ENCODE results near the gene SWAP70.
"Not testable (repeated sequence)": the region's sequence is repeated elsewhere in the genome, so short reads cannot be mapped to it uniquely, and the experiment has no call there.

Gene SWAP70

DNA sequence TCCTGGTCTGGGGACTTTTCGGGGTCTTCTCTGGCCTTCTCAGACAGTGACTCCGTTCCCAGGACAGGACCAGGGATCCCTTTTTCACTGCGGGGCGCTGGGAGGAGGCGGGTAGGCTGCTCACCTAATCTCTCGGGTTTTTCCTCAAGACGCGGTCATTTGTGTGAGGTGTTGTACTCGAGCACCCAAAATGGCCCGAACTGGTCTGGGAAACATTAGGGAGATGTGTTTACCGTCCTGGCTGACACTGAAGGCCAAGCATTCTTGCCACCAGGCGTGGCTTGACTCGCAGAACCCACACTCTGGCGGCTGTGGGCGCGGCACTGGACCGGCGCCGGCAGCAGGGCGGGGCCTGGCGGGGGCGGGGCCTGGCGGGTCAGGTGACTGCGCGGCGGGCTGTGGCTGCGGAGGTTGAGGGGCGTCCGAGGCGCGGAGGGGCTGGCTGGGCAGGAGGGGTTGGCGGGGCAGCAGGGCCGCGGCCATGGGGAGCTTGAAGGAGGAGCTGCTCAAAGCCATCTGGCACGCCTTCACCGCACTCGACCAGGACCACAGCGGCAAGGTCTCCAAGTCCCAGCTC, at the start of gene SWAP70:
Gene SWAP70, plus strand, starts transcription at position 379 of the 577 bp plus-strand sequence. Its CDS starts 103 bp downstream, at position 482.
- peak; percentile 81 for DNase-seq

DNA sequence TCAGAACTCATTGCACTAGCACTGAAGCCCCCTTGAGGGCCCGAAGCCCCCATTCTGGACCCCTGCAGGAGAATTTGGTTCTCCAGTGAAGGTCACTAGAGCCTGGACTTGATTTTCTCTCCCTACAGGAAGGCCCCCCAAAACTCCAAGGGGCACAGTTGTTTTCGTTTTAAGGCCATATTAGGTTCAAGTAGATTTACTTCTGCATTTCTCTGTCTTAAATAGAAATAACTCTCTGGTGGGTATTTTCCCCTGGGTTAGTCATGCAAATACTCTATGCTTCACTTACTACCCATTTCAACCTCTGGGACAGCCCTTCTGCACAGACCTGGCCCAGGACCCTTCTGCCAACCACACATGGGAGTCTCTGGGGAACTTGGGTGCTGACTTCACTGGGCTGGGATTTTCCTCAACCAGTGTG, 48.8 kb upstream of the SWAP70 start:
- DNase-seq, result no peak

DNA sequence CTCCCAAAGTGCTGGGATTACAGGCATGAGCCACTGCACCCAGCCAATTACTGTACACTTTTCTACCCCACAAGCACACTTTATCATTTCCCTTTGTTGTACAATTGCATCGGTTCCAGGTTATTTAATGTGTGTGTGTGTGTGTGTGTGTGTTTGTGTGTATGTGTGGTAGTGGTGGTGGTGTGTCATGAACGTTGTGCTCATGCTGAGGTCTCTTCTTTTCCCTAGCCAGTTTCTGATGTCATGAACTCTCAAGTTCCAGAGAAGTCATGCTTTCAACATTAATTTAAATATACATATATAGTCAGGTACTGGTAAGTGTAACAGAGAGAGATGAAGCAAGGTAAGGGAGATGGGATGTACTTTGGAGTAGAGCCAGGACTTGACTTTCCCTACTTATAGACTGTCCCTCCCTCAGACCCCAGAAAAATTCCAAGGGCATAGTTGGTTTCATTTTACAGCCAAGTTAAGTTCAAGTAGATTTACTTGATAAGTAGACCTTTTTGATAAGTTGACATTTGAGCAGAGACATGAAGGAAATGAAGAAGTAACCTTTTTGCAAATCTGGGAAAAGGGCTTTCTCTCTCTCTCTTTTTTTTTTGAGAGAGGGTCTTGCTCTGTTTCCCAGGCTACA, 47.7 kb upstream of the SWAP70 start:
- DNase-seq, result no peak

DNA sequence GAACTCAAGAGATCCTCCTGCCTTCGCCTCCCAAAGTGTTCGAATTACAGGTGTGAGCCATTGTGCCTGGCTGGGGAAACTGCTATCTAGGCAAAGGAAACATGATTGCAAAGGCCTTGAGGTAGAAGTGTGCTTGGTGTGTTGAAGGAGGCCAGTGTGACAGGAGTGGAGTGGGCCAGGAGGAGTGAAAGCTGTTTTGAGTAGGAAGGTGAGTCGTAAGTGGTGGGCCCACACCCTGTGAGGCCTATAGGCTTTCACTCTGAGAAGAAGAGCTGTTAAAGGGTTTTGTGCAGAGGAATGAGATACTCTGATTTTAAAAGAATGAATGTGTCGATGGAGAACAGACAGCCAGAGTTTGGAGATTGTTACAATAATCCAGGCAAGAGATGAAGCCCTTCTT, 47.0 kb upstream of the SWAP70 start:
- no peak for DNase-seq

DNA sequence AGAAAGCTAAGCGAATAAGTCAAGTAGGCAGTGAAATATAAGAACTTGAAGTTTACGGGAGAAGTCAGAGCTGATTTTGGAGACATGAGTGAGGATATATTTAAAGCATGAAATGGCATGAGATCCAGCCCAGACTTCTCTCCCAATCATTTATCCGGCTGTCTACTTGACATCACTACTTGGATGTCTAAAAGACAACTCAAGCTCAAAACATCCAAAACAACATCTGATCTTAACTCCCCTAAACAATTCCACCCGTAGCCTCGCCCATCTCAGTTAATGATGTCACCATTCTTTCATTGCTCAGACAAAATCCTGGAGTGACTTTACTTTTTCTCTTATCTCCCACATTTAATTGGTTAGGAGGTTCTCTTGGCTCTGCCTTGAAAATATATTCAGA, 45.9 kb upstream of the SWAP70 start:
- no peak for DNase-seq

DNA sequence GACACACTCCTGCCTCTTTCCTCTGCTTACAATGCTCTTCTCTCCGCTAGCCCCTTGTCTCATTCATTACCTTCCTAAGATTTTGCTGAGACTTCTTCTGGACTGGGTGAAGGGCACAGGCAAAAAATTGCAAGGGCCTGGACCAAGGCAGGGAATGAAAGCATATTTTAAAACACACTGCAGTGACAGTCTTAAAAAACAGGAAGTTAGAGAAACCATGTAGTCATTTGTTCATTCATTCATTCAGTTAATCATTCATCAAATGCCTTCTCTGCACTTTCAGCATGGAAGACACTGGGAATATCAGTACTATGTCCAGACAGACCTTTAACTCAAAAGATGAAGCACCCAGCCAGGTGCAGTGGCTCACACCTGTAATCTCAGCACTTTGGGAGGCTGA, 44.9 kb upstream of the SWAP70 start:
- no peak for DNase-seq

DNA sequence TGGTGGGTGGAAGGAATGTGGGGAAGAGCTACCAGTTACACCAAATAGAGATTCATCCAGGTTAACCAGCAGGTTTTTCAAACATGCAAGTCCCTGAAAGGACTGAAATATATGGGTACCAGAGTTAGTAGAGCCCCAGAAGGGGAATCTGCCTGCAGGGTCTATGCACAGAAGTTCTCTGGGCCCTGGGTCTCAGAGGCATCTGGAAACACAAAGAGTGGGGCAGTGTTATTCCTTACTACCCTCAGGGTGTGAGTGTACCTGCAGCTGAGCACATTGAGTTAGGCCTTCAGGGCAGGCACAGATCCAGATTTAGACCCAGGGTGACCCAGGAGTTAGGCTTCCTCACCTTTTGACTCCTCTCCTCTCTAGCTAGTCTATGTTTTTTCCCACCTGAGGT, 43.9 kb upstream of the SWAP70 start:
- DNase-seq, result no peak

DNA sequence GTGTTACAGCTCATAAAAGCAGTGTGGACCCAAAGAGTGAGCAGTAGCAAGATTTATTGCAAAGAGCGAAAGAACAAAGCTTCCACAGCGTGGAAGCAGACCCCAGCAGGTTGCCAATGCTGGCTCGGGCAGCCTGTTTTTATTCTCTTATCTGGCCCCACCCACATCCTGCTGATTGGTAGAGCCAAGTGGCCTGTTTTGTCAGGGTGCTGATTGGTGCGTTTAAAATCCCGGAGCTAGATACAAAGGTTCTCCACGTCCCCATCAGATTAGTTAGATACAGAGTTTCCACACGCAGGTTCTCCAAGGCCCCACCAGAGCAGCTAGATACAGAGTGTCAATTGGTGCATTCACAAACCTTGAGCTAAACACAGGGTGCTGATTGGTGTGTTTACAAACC, 41.5 kb upstream of the SWAP70 start:
- DNase-seq, result not testable (repeated sequence)

DNA sequence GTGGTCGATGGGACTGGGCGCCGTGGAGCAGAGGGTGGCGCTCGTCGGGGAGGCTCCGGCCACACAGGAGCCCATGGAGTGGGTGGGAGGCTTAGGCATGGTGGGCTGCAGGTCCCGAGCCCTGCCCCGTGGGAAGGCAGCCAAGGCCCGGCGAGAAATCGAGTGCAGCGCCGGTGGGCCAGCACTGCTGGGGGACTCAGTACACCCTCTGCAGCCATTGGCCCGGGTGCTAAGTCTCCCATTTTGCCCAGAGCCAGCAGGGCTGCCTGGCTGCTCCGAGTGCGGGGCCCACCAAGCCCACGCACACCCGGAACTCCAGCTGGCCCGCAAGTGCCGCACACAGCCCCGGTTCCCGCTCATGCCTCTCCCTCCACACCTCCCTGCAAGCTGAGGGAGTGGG, 40.8 kb upstream of the SWAP70 start:
- not testable (repeated sequence) for DNase-seq

DNA sequence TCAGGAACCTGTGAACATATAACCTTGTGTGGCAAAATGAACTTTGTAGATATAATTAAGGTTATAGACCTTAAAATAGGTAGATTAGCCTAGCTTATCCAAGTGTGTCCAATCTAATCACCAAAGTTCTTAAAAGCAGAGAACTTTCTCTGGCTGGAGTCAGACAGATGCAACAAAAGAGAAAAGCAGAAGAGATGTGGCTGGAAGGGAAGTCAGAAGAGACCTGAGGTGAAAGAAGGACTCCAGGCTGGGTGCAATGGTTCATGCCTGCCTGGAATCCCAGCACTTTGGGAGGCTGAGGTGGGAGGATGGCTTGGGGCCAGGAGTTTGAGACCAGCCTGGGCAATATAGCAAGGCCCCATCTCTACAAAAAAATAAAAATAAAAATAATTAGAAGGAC, 39.4 kb upstream of the SWAP70 start:
- DNase-seq, result no peak

DNA sequence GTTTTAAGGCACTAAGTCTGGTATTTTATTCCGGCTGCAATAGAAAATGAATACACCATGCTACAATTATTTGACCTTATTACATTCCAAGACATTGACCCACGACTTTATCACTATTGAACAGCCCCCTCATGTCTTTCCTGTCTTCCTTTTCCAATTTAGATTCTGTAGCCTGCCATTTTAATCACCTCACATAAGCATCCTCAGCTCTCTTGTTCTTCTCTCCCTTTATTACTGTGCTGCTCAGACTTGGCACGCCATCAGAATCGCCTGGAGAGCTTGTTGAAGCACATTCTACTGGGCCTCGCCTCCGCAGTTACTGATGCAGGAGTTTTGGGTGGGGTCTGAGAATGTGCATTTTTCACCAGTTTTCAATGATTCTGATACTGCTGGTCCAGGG, 38.7 kb upstream of the SWAP70 start:
- no peak for DNase-seq

DNA sequence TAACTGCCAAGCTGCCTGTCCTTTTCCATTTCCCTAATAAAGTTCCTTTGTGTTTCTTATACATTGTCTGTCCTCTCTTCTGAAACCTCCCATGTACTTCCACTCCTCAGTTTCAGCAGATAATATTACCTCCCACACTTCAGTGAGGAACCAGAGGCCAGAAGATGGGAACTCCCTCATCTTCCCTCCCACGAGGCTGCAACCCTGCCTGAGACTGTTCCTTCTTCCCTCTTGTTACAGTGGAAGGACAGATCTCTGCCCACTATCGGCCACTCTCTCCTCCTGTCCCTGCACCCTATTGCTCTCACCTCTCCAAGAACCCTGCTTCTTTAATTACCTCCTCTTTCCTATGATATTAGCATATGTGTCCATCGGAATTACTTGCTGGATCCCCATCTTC, 38.1 kb upstream of the SWAP70 start:
- no peak for DNase-seq

DNA sequence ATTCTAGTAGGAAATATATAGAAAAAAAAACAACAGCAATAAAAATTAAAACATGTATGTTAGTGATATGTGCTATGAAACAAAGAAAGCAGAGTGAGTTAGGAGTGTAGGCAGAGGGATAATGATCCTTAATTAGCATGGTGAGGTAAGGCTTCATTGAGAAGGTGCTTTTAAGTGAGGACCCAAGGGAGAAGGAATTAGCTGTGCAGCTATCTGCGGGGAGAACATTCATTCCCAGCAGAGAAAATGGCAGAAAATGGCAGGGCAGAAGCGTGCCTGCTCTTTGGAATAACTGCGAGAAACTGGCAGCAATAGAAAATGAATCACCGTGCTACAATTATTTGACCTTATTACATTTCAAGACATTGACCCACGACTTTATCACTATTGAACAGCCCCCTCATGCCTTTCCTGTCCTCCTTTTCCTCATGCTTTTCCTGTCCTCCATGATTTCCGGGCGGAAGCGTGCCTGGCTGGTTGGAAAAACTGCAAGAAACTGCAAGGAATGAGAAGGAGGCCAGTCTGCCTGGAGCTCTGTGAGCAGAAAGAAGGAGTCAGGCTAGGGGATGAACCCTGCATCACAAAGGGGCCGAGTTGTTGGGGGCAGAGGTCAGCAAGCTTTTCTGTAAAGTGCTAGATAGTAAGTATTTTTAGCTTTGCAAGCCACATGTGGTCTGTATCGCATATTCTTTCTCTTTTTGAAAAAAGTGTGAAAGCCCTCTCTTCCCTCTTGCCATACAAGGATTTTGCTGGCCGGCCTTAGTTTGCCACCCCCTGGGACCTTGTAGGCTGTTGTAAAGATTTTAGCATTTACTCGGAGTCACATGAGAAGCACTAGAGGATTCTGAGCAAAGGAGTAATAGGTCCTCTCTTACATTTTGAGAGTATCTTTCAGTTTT, 37.1 kb upstream of the SWAP70 start:
- no peak for DNase-seq

DNA sequence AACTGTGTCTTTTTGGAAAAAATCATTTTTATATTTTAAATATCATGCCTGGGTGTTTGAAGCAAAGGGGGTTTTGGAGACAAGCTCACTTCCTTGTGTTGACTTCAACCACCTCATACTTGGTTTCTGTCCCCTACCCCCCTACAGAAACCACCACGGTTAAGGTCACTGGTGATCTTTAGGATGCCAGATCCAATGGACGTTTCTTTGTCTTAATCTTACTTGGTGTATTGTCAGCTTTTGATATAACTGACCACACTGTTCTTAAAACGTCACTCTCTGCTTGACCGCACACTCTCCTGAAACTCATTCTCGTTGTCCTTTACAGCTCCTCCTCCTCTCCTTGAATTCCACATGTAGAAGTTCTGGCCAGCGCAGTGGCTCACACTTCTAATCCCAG, 34.8 kb upstream of the SWAP70 start:
- no peak for DNase-seq

DNA sequence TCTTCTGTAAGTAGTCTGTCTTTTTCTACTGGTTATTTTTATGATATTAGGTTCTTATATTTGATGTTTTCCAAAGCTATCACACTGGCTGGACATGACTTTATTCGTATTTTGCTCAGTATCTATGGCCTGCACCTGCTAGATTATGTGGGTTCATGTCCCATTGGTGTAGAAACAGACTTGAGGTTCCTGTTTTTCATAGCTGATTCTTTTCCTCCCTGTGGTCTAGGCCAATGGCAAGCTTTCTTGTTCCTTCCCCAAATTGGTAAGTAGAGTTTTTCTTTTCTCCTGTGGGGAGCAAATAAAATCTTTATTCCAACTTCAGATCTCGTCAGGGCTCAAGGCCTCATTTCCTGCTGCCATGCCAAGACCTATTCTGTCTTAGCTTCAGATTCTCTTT, 30.2 kb upstream of the SWAP70 start:
- DNase-seq, result no peak

DNA sequence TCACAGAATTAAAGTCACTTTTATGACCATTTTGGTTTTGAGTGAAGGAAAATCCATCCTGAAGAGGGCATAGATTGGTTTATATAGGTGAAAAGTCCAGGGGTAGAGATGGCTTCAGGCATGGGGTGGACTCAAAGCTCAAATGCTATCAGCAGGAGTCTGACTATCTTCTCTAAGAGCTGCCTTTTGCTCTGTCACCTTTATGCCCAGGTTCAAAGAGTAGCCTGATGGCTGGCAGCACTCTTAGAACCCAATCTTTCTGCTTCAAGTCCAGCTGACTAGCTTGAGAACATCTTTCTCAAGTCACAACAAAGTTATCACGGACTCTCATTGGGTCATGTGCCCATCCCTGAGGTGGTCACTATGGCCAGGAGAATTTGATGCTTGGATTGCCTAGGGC, 27.2 kb upstream of the SWAP70 start:
- DNase-seq, result no peak

DNA sequence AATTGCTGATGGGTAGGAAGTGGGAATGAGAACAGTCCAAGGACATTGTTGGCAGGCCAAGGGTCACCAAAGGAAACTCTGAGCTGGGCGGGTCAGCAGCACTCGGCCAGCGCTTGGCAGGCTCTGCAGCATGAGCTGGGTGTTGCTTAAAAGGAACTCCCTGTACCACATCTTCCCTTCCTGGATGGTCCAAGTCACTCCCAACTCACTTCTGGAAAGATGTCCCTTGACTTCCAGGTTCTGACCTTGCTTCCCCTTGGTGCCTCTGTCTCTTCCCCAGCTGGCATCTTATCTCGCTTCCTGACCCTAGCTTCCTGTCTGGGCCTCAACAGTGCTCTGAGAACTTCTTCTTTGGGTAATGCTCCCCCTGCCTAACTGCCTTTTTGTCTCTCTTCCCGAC, 24.8 kb upstream of the SWAP70 start:
- DNase-seq, result no peak

DNA sequence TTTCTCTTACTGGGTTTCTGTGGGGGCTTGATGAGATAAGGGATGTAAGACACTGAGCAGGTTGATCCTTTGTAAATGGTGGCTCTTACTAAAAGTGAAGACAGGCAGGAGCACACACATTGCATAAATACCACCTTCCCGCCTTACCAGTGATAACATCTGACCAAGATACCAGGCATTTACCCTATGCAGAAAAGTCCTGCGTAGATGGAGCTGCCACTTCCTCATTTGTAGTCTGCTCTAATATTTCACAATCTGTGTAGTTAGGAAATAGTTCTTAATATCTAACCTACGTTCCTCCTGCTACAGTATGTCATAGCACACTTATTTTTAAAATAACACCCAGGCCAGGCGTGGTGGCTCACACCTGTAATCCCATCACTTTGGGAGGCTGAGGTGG, 23.9 kb upstream of the SWAP70 start:
- no peak for DNase-seq

DNA sequence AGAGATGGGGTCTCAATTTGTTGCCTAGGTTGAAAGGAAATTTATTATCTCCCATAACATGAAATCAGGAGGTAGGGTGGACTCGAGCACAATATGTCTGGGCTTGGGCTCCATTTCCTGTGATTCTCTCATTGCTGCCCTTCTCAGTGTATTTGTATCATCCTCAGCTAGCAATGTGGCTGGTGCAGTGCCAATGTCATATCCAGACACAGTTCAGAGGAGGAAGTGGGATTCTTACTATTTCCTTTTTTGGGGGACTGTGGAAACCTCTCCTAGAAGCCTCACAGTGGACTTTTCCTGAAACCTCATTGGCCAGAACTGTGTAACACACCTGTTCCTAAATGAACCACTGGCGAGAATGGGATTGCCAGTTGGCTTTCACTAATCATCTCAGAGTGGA, 21.0 kb upstream of the SWAP70 start:
- DNase-seq, result no peak

DNA sequence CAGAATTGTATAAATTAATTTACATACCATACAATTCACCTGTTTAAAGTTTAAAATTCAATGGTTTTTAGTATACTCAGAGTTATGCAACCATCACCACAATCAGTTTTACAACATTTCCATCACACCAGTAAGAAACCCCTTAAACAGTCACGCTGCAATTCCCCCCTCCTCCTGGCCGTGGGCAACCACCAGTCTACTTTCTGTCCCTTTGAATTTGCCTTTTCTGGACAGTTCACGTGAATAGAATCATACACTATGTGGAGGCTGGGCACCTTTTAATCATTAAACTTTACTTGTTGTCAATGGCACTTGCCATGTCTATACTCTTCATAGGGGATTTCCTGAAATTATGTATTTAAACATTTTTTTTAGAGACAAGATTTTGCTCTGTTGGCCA, 20.1 kb upstream of the SWAP70 start:
- no peak for DNase-seq

DNA sequence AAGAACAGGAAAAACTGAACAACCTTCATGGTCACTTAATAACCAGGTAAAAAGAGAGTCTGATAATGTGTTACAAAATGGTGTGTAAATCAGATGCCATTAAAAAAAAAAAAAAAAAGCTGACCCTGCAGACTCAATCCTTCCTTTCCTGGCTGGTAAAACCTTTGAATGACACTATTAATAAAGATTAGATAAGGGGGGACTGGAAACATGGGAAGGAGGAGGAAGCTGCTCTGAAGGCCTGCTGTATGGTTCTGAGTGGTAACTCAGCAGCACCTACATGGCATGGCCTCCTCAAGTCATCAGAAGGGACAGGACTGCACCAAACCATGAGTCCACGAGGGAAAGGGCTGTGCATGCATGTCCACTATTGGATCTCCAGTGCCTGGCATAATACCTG, 18.0 kb upstream of the SWAP70 start:
- DNase-seq, result no peak

DNA sequence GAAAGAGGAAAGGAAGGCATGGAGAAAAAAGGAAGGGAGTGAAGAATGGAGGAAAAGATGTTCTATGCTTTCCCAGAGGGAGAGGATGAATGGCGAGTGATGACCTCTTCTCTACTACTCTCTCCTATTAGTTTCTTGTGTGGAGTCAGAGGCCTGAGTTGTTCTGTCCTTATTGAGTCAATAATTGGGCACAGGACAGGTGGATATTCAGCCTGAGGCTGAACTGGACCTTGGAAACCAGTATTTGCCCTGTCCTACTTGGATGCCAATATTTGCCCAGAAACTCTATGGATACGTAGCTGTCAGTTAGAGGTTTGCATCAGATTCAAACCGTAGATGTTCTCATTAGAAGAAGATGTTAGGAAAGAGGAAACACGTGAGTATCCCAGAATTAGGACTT, 17.6 kb upstream of the SWAP70 start:
- DNase-seq, result no peak

DNA sequence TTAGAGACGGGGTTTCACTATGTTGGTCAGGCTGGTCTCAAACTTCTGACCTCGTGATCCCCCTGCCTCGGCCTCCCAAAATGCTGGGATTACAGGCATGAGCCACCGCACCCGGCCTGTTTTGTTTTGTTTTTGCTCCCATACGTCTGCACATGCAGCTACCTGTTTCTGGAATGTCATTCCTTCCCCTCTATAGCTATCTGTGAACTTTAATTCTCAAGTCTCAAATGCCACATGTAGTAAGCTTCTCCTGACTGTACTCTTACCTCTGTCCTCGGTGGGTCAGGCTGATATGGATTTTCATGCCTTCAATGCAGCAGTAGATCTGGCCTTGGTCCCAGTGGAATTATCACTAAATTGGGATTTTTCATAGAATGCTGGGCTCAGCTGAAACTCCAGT, 12.4 kb upstream of the SWAP70 start:
- DNase-seq, result no peak

Measured in activated naive CD4-positive, alpha-beta T cell treated with Interleukin-2 at 50 U/mL for 16 hours (primary cell).